Prostate gland (tissue), 2 donors: Measurements from ENCODE around the gene MSX2. TPM values are rescaled to one million over a fixed set of nuclear protein-coding genes. Genes with fewer than 3 reads are reported as not detected.

Source experiments
- DNase-seq: peaks from one replicate; pipeline ENCODE4 v3.0.0-alpha.2; 2019; ENCODE audit warnings: low spot score
- H3K27ac ChIP-seq, 2 donors: fragments of 200-600 bp; sonication (generic); 2 replicates each; pipeline ENCODE4 v1.5.1; 2017 to 2019
- H3K27me3 ChIP-seq: fragments of 200-600 bp; sonication (generic); replicated peaks from 2 replicates; pipeline ENCODE4 v1.5.1; 2019; ENCODE audit not compliant: insufficient read depth
- H3K36me3 ChIP-seq, 2 donors: fragments of 200-600 bp; sonication (generic); 1 replicate in 1 of 2; 2 replicates in 1 of 2; pipeline versions ENCODE4 v1.5.1 to v1.8.1; 2017 to 2019
- H3K4me1 ChIP-seq: fragments of 200-600 bp; sonication (generic); replicated peaks from 2 replicates; pipeline ENCODE4 v1.5.1; 2019
- H3K4me3 ChIP-seq, 2 donors: fragments of 200-600 bp; sonication (generic); 2 replicates each; pipeline ENCODE4 v1.5.1; 2017 to 2019
- H3K9me3 ChIP-seq: fragments of 200-600 bp; sonication (generic); 2 replicates; pipeline ENCODE4 v1.5.1; 2017
- POLR2A ChIP-seq: fragments of 450-650 bp; IDR thresholded peaks from one replicate; pipeline ENCODE4 v1.6.1; 2016; ENCODE audit warnings: antibody characterized with exemption, mild to moderate bottlenecking
- POLR2AphosphoS5 ChIP-seq: sonication (generic); formaldehyde crosslinking; IDR thresholded peaks from one replicate; pipeline ENCODE4 v1.6.1; 2017; ENCODE audit warnings: antibody characterized with exemption
- WGBS: methylation state at CpG from one replicate; pipeline ENCODE4 v1.1.5; 2018; 5-methylcytosine and 5-hydroxymethylcytosine counted together
- intact Hi-C: fragments of 100-400 bp; cut with DNase I; formaldehyde crosslinking; loops from one replicate; pipeline ENCODE4 v1.14.2; 2022
- total RNA-seq, 2 donors: library from RNA; depleted of rRNA; stranded (reverse); fragments of >200 nt; gene quantifications; one replicate each; pipeline ENCODE4 v1.1.0, GENCODE V29; 2016
- TF ChIP-seq, protein P1 (sequence below), 4 experiments: fragments of 200-600 bp in 2 of 4; fragments of 450-650 bp in 2 of 4; sonication (generic) in 2 of 4; IDR thresholded peaks; 1 replicate in 3 of 4; 2 replicates in 1 of 4; pipeline ENCODE4 v1.5.1; 2016 to 2019; ENCODE audit warnings: antibody characterized with exemption in 4 of 4, mild to moderate bottlenecking in 2 of 4, moderate library complexity in 2 of 4

Gene MSX2
- total RNA-seq, 2 donors from 2014 or later, result 7.1 to 36.4 TPM

DNA sequence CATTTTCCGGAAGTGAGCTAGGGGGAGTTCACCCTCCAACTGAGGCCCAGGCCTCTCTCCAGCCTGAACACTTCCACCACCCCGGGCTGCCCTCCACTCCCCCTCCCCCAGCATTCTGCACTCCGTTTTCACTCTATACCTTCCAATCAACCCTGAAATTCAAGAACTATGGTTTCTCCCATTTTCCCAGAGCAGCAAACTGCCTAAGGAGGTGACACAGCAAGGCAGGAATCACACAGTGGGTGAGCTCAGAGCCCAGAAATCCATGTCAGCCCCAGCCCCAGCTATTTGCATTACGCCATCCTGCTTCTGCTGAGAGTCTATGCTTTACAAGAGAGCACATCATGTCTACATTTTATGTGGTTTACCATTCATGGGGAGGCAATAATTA is 11.9 kb downstream of the MSX2 start:
- Histone ChIP-seq H3K27me3 (peaks cover 11% of the 10 kb centered on the region), H3K9me3 (no peaks in the 10 kb centered on the region), H3K36me3 (no peaks in the 10 kb centered on the region), H3K4me3 (no peak overlapping the region), H3K27ac (no peak overlapping the region), H3K4me1 (no peaks in the 10 kb centered on the region)
- no peak for TF ChIP-seq POLR2AphosphoS5
- TF ChIP-seq, protein P1, sequence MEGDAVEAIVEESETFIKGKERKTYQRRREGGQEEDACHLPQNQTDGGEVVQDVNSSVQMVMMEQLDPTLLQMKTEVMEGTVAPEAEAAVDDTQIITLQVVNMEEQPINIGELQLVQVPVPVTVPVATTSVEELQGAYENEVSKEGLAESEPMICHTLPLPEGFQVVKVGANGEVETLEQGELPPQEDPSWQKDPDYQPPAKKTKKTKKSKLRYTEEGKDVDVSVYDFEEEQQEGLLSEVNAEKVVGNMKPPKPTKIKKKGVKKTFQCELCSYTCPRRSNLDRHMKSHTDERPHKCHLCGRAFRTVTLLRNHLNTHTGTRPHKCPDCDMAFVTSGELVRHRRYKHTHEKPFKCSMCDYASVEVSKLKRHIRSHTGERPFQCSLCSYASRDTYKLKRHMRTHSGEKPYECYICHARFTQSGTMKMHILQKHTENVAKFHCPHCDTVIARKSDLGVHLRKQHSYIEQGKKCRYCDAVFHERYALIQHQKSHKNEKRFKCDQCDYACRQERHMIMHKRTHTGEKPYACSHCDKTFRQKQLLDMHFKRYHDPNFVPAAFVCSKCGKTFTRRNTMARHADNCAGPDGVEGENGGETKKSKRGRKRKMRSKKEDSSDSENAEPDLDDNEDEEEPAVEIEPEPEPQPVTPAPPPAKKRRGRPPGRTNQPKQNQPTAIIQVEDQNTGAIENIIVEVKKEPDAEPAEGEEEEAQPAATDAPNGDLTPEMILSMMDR (IDR thresholded peaks at IDR 0.05), result peak in 1 of 4 experiments; percentile 6
- intact Hi-C loops, result no loop called here
- DNase-seq, result no peak
- 50% methylated on average over 4 of the region's 4 CpGs for WGBS

DNA sequence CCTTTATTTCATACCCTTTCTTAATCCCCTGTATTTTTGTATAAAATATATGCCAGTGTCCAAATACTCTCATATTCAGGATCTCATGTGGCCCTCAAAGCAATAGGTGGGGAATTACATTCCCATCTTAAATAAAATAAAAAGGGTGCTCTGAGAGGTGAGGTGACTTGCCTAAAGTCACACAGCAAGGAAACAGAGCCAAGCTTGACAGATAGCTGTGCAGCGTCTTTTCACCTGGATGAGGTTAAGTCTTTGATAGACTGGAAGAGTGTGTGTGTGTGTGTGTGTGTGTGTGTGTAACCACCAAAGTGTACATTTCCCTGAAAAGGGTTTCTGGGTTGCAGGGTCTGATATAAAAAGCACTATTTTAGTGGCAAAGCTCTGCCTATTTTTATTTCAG is 12.4 kb downstream of the MSX2 start:
- TF ChIP-seq POLR2AphosphoS5 (no peak), POLR2A (no peak)
- TF ChIP-seq, protein P1 (IDR thresholded peaks at IDR 0.05), result no peak
- Histone ChIP-seq H3K27me3 (peaks cover 11% of the 10 kb centered on the region), H3K9me3 (no peaks in the 10 kb centered on the region), H3K36me3 (no peaks in the 10 kb centered on the region), H3K4me3 (no peak overlapping the region), H3K4me1 (no peaks in the 10 kb centered on the region), H3K27ac (no peak overlapping the region)
- 74% methylated on average over 1 of the region's 1 CpG for WGBS
- DNase-seq, result no peak
- intact Hi-C loops, result no loop called here

DNA sequence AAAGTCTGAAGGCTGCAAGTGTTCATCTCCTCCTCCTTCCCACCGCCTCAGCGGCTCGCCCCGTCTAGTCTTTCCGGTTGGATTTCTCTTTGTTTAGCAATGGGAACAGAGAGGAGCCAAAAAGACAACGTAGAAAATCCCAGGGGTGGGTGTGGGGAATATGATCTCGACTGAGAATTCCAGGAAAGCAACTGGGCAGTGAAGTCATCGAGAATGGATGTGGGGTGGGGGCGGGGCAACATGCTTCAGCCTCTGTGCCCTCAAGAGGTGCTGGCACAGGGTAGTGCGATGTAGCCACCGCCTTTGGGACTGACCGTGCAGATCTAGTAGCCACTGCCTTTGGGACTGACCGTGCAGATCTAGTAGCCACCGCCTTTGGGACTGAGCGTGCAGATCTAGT is 12.9 kb downstream of the MSX2 start:
- no peaks in the 10 kb centered on the region for H3K4me1 ChIP-seq
- TF ChIP-seq, protein P1 (IDR thresholded peaks at IDR 0.05), result no peak
- TF ChIP-seq POLR2A, result no peak
- no peak for TF ChIP-seq POLR2AphosphoS5
- H3K4me3 ChIP-seq, result no peak overlapping the region
- H3K27me3 ChIP-seq, result peaks cover 11% of the 10 kb centered on the region
- H3K27ac ChIP-seq, result no peak overlapping the region
- intact Hi-C loops, result no loop called here
- no peak for DNase-seq
- no peaks in the 10 kb centered on the region for H3K36me3 ChIP-seq
- WGBS, result 31% methylated on average over 15 of the region's 15 CpGs
- H3K9me3 ChIP-seq, result no peaks in the 10 kb centered on the region

DNA sequence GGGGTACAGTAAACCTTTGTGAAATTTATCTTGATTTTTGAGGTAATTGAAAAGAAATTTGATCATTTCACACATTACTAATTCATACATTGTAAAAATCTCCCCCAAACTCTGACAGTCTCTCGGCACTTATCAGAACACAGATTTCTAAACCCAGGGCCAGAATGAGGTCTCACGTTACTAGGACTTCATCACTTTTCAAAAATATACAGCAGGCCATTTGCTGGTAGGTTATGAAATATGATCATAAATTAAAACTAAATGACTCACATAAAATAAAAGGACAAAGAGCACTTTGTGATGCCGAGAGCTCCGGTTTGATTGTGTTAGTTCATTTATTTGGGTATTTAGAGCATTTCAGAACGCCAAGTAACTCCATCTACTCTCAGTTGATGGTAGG is 17.0 kb downstream of the MSX2 start:
- H3K36me3 ChIP-seq, result no peaks in the 10 kb centered on the region
- peaks cover 6% of the 10 kb centered on the region for H3K27me3 ChIP-seq
- no peak for TF ChIP-seq POLR2A
- no peak overlapping the region for H3K4me3 ChIP-seq
- WGBS, result 32% methylated on average over 5 of the region's 5 CpGs
- no peak overlapping the region for H3K27ac ChIP-seq
- no peaks in the 10 kb centered on the region for H3K4me1 ChIP-seq
- intact Hi-C loops, result no loop called here
- H3K9me3 ChIP-seq, result no peaks in the 10 kb centered on the region
- no peak for DNase-seq

DNA sequence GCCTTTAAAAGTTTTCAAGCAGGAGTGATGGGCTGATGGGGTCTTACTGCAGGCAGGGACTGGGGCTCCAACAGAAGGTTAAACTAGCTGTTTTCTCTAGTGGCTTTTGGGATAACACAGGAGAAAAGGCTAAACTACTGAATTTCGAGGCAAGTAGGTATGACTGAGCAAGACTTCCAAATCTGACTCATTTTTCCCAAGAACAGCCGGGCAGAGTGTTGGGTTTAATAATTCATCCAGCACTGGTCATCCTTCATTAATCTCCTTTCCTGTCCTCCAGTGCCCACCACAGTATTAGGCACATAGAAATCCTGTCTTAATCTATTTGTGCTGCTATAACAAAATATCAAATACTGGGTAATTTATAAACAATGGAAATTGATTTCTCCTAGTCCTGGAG is 20.5 kb downstream of the MSX2 start:
- no peak overlapping the region for H3K27ac ChIP-seq
- H3K9me3 ChIP-seq, result no peaks in the 10 kb centered on the region
- no peak overlapping the region for H3K4me3 ChIP-seq
- no peak for DNase-seq
- H3K36me3 ChIP-seq, result no peaks in the 10 kb centered on the region
- peaks cover 6% of the 10 kb centered on the region for H3K27me3 ChIP-seq
- intact Hi-C loops, result no loop called here
- TF ChIP-seq POLR2AphosphoS5 (no peak), POLR2A (no peak)
- TF ChIP-seq, protein P1 (IDR thresholded peaks at IDR 0.05), result no peak
- H3K4me1 ChIP-seq, result no peaks in the 10 kb centered on the region
- 92% methylated on average over 2 of the region's 2 CpGs for WGBS
